HEK293T (cell line): ENCODE data around the gene ABHD10.

Experiments
- ARNT ChIP-seq: fragments of 450-650 bp; IDR thresholded peaks from 2 replicates; pipeline ENCODE4 v1.6.1; 2017; ENCODE audit warnings: mild to moderate bottlenecking
- FOXM1 ChIP-seq: fragments of 450-650 bp; IDR thresholded peaks from 2 replicates; pipeline ENCODE4 v1.6.1; 2017; ENCODE audit warnings: mild to moderate bottlenecking, borderline replicate concordance
- HDGF ChIP-seq: fragments of 450-650 bp; IDR thresholded peaks from 2 replicates; pipeline ENCODE4 v1.6.1; 2017; ENCODE audit warnings: antibody characterized with exemption, borderline replicate concordance
- LEF1 ChIP-seq: fragments of 450-650 bp; IDR thresholded peaks from 2 replicates; pipeline ENCODE4 v1.6.1; 2017; ENCODE audit warnings: mild to moderate bottlenecking, borderline replicate concordance
- NFRKB ChIP-seq: fragments of 450-650 bp; IDR thresholded peaks from 2 replicates; pipeline ENCODE4 v1.6.1; 2016; ENCODE audit warnings: mild to moderate bottlenecking, moderate library complexity
- SP1 ChIP-seq: fragments of 450-650 bp; IDR thresholded peaks from 2 replicates; pipeline ENCODE4 v1.6.1; 2017
- SUZ12 ChIP-seq: fragments of 450-650 bp; IDR thresholded peaks from 2 replicates; pipeline ENCODE4 v1.6.1; 2016; ENCODE audit warnings: mild to moderate bottlenecking
- TARDBP ChIP-seq: fragments of 450-650 bp; IDR thresholded peaks from 2 replicates; pipeline ENCODE4 v1.6.1; 2016
- ZNF384 ChIP-seq: fragments of 450-650 bp; IDR thresholded peaks from 2 replicates; pipeline ENCODE4 v1.6.1; 2016

DNA sequence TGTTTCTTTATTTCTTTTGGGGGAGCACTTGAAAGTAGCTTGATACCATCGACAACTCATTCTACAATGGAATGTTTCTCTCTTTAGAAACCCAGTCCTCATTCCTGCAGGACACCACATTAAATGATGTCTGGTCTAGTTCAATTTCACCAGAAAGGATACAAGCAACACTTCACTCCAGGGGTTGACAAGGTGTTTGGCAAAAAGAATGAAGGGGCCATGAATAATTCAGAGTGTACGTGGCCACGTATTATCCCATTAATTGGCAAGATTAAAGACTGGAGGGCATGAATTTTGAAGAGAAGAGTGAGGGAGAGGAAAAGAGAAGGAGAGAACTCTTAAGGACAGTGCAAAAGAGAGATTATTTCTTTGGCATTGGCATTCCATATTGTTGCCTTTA lies 56.4 kb downstream of the ABHD10 start:
- TF ChIP-seq LEF1 (no peak), SP1 (no peak), ZNF384 (no peak), TARDBP (no peak), NFRKB (no peak), FOXM1 (no peak), SUZ12 (no peak), HDGF (no peak), ARNT (no peak)
